ENCODE results near the gene ANKRD40CL.

Gene ANKRD40CL

GRCh38 chr17:50778988-50779387 is 11.7 kb upstream of the ANKRD40CL start:
- no peak for TF ChIP-seq CTCF (IDR thresholded peaks at IDR 0.05)
- no peak for TF ChIP-seq ZFX (IDR thresholded peaks at IDR 0.05; ENCODE audit: borderline replicate concordance)
- no peak overlapping the region for H3K27ac ChIP-seq

GRCh38 chr17:50778471-50778870 is 11.2 kb upstream of the ANKRD40CL start:
- H3K27ac ChIP-seq: no peak overlapping the region
- TF ChIP-seq CTCF (IDR thresholded peaks at IDR 0.05) (no peak), ZFX (IDR thresholded peaks at IDR 0.05; ENCODE audit: borderline replicate concordance) (no peak)

GRCh38 chr17:50775926-50776325 is 8.6 kb upstream of the ANKRD40CL start:
- no peak overlapping the region for H3K27ac ChIP-seq
- TF ChIP-seq ZFX (IDR thresholded peaks at IDR 0.05; ENCODE audit: borderline replicate concordance): no peak
- TF ChIP-seq CTCF (IDR thresholded peaks at IDR 0.05): no peak

GRCh38 chr17:50774225-50774803 is 7.0 kb upstream of the ANKRD40CL start:
- no peak for TF ChIP-seq ZFX (IDR thresholded peaks at IDR 0.05; ENCODE audit: borderline replicate concordance)
- TF ChIP-seq CTCF (IDR thresholded peaks at IDR 0.05): no peak
- H3K27ac ChIP-seq: no peak overlapping the region

GRCh38 chr17:50771991-50772785 is 4.9 kb upstream of the ANKRD40CL start:
- no peak overlapping the region for H3K27ac ChIP-seq
- TF ChIP-seq ZFX (IDR thresholded peaks at IDR 0.05; ENCODE audit: borderline replicate concordance) (no peak), CTCF (IDR thresholded peaks at IDR 0.05) (no peak)

GRCh38 chr17:50770346-50770745 is 3.0 kb upstream of the ANKRD40CL start:
- TF ChIP-seq CTCF (IDR thresholded peaks at IDR 0.05) (no peak), ZFX (IDR thresholded peaks at IDR 0.05; ENCODE audit: borderline replicate concordance) (no peak)
- no peak overlapping the region for H3K27ac ChIP-seq

GRCh38 chr17:50769884-50770283 is 2.6 kb upstream of the ANKRD40CL start:
- TF ChIP-seq ZFX (IDR thresholded peaks at IDR 0.05; ENCODE audit: borderline replicate concordance): no peak
- no peak for TF ChIP-seq CTCF (IDR thresholded peaks at IDR 0.05)
- H3K27ac ChIP-seq: no peak overlapping the region
